ENCODE measurements around the gene CCSER1. TPM values are rescaled to one million over a fixed set of nuclear protein-coding genes. Genes with fewer than 3 reads are reported as not detected.

The CCSER1 gene
- total RNA-seq, 1 donor from 2014 or later, result 94.5 TPM

- DNase-seq (ENCODE audit: low spot score), result no peak
Observed at GRCh38 chr4:90943311-90943710, 816.1 kb downstream of the CCSER1 start.

DNA sequence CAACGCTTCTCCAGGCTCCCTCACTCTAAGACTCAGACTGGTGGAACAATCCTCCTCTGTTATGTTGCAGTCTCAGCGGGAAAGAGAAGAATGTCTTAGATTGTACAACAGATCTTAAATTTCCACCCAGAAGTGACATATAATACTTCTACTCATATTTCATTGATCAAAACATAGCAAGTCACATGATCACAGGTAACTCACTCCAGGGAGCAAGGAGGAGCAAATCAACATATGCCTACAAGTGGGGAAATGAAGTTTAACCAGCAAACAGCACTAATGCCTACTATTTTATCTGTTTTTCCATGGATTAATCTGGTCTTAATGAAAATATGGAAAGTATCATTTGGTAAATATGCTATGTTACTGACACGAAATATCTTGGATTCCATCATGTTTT is 819.8 kb downstream of the CCSER1 start:
- no peak for DNase-seq (ENCODE audit: low spot score)

DNA sequence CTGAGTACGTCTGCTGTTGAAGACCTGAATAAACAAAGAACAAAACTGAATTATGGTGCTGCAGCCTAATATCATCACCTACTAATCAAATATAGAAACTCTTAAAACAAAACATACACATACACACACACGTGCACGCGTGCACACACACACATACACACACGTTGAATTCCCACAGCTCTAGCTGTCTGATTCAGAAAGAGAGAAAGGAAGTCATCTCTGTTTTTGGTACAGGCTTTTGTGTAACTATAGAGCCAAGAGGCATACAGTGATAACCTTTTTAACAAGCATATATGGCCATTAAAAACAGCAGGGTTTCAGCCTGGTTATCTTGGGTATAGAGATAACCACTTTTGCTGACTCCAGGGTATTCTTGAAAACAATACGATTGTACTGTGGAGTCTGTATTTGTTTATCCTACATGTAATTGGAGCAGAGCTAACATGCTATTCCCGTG is 823.2 kb downstream of the CCSER1 start:
- DNase-seq (ENCODE audit: low spot score), result no peak

GRCh38 chr4:90951037-90951436 is 823.8 kb downstream of the CCSER1 start:
- no peak for DNase-seq (ENCODE audit: low spot score)

GRCh38 chr4:90958256-90958895 is 831.2 kb downstream of the CCSER1 start:
- DNase-seq (ENCODE audit: low spot score), result no peak

DNA sequence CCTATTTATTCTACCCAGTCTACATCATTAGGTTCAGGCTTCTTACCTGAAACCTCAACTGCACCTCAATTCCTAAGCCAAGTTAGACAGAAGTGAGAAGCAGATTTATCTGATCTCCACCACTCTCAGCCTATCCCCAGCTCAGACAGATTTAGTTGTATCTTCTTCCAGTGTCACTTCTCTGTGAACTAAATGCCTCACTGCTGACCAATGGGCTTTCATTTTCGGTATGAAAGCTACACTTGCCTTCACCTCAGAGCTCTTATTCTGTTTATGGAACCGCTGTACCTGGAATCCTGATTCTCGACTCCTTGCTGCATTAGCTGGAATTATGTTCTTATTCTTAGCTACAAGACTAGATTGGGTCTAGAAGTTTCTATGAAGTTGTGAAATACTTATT is 833.2 kb downstream of the CCSER1 start:
- no peak for DNase-seq (ENCODE audit: low spot score)

GRCh38 chr4:90960840-90961239 is 833.6 kb downstream of the CCSER1 start:
- no peak for DNase-seq (ENCODE audit: low spot score)

DNA sequence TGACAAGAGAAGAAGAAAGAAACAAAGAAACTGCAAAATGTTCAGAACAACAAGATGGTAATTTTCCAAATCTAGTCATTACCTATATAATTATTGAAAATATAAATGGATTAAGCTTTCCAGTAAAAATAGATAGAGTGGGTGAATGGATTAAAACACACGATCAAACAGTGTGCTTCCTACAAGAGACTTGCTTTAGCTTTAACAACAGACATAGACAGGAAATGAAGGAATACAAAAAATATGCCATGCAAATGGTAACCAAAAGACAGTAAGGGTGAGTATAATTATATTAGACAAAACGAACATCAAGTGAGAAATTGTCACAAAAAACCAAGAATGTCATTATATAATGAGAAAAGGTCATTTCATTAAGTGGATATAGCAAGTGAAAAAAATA is 842.8 kb downstream of the CCSER1 start:
- no peak for DNase-seq (ENCODE audit: low spot score)

GRCh38 chr4:90977726-90978125 is 850.5 kb downstream of the CCSER1 start:
- no peak for DNase-seq (ENCODE audit: low spot score)

- DNase-seq (ENCODE audit: low spot score), result no peak
Observed at GRCh38 chr4:90979556-90979955, 852.4 kb downstream of the CCSER1 start.

GRCh38 chr4:90982813-90983212 is 855.6 kb downstream of the CCSER1 start:
- no peak for DNase-seq (ENCODE audit: low spot score)

DNA sequence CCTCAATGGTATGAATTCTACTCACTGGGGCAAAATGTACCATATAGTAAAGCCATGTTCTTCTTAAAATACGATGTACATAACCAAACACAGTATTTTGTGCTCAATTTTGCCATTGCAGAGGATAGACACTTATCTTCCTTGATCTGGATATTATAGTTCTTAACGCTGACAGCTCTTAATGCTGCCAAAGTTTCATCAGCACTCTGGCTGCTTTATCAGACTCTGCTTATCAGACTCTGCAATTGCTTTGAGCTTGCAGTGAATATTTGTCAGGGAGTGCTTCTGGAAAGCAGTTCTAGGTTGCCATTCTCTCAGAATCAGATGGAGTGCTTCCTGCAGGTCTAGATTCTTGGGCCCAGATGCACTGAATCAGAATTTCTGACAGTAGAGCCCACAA is 863.1 kb downstream of the CCSER1 start:
- DNase-seq (ENCODE audit: low spot score), result no peak

- no peak for DNase-seq (ENCODE audit: low spot score)
Observed at GRCh38 chr4:90992213-90992612, 865.0 kb downstream of the CCSER1 start.

GRCh38 chr4:90994851-90995574 is 867.8 kb downstream of the CCSER1 start:
- DNase-seq (ENCODE audit: low spot score), result no peak

GRCh38 chr4:90995996-90996395 is 868.8 kb downstream of the CCSER1 start:
- DNase-seq (ENCODE audit: low spot score), result no peak

GRCh38 chr4:90996813-90997212 is 869.6 kb downstream of the CCSER1 start:
- DNase-seq (ENCODE audit: low spot score), result no peak

DNA sequence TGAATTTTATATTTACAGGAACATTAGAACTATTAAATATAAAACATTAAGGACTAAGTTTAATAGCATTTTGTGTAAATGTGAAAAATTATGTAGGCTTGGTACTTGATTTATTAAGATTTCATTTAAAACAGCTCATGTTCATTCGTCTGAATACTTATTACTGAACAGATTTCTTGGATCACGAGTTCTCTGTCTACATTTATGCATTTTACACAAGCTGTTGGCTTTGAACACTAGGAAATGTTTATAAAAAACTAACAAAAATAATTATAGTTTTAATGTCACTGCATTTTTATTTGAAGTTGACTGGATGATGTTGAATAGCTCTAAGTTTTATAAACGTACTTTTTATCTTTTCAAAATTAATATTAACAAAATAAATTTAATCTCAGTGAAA is 888.7 kb downstream of the CCSER1 start:
- DNase-seq (ENCODE audit: low spot score), result no peak

- no peak for DNase-seq (ENCODE audit: low spot score)
Observed at GRCh38 chr4:91019513-91019912, 892.3 kb downstream of the CCSER1 start.

- DNase-seq (ENCODE audit: low spot score), result no peak
Observed at GRCh38 chr4:91025241-91026148, 898.3 kb downstream of the CCSER1 start.

DNA sequence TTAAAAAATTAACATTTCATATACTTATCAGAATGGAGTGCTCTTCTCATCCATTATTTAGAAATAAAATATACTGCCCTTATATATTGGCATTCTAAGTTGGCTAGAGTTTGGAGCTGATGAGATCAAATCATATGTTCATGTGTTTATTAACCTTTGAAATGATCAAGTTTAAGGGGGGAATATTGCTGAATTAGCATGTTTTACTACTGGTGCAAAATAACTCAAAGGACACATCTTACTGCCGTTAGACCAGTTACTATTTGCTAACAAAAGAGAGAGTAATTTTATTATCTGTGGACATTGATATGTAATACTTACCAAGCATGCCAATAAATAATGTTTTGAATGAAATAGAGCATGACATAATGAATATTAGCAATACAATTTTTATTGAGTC is 901.0 kb downstream of the CCSER1 start:
- DNase-seq (ENCODE audit: low spot score), result no peak

- DNase-seq (ENCODE audit: low spot score), result no peak
Observed at GRCh38 chr4:91031761-91032160, 904.6 kb downstream of the CCSER1 start.

GRCh38 chr4:91032725-91033445 is 905.7 kb downstream of the CCSER1 start:
- DNase-seq (ENCODE audit: low spot score), result no peak

All from ureter (tissue), 1 donor.